Measurements from ENCODE around the gene TIMP2. TPM values are rescaled to one million over a fixed set of nuclear protein-coding genes. Genes with fewer than 3 reads are reported as not detected.

TIMP2 gene
- total RNA-seq, 1 donor from 2014 or later = 1,096 TPM

- Mint-ChIP-seq H3K4me1 (ENCODE audit: unreplicated experiment) (peaks cover 64% of the 10 kb centered on the region), H3K27ac (ENCODE audit: unreplicated experiment) (peak overlapping the region; percentile 52), H3K27me3 (ENCODE audit: unreplicated experiment) (no peaks in the 10 kb centered on the region), H3K9me3 (ENCODE audit: unreplicated experiment) (no peaks in the 10 kb centered on the region), H3K4me3 (ENCODE audit: unreplicated experiment) (peak overlapping the region; percentile 85), H3K36me3 (ENCODE audit: unreplicated experiment) (peaks cover 2% of the 10 kb centered on the region)
- TF ChIP-seq CTCF (IDR thresholded peaks at IDR 0.05) = no peak
- DNase-seq (ENCODE audit: extremely low spot score, unreplicated experiment) = no peak
Measured at GRCh38 chr17:78923660-78924453, 1.3 kb downstream of the TIMP2 start.

GRCh38 chr17:78922816-78923498 is 2.2 kb downstream of the TIMP2 start:
- Mint-ChIP-seq H3K9me3 (ENCODE audit: unreplicated experiment) (no peaks in the 10 kb centered on the region), H3K27ac (ENCODE audit: unreplicated experiment) (peak overlapping the region; percentile 70), H3K36me3 (ENCODE audit: unreplicated experiment) (peaks cover 2% of the 10 kb centered on the region), H3K27me3 (ENCODE audit: unreplicated experiment) (no peaks in the 10 kb centered on the region), H3K4me1 (ENCODE audit: unreplicated experiment) (peaks cover 71% of the 10 kb centered on the region), H3K4me3 (ENCODE audit: unreplicated experiment) (peak overlapping the region; percentile 85)
- no peak for TF ChIP-seq CTCF (IDR thresholded peaks at IDR 0.05)
- no peak for DNase-seq (ENCODE audit: extremely low spot score, unreplicated experiment)

- TF ChIP-seq CTCF (IDR thresholded peaks at IDR 0.05) = no peak
- no peaks in the 10 kb centered on the region for H3K27me3 Mint-ChIP-seq (ENCODE audit: unreplicated experiment)
- DNase-seq (ENCODE audit: extremely low spot score, unreplicated experiment) = no peak
- H3K4me1 Mint-ChIP-seq (ENCODE audit: unreplicated experiment) = peaks cover 77% of the 10 kb centered on the region
- peaks cover 6% of the 10 kb centered on the region for H3K36me3 Mint-ChIP-seq (ENCODE audit: unreplicated experiment)
- H3K9me3 Mint-ChIP-seq (ENCODE audit: unreplicated experiment) = no peaks in the 10 kb centered on the region
- peak overlapping the region; percentile 76 for H3K4me3 Mint-ChIP-seq (ENCODE audit: unreplicated experiment)
- peak overlapping the region; percentile 52 for H3K27ac Mint-ChIP-seq (ENCODE audit: unreplicated experiment)
Measured at GRCh38 chr17:78921437-78921971, 3.7 kb downstream of the TIMP2 start.

DNA sequence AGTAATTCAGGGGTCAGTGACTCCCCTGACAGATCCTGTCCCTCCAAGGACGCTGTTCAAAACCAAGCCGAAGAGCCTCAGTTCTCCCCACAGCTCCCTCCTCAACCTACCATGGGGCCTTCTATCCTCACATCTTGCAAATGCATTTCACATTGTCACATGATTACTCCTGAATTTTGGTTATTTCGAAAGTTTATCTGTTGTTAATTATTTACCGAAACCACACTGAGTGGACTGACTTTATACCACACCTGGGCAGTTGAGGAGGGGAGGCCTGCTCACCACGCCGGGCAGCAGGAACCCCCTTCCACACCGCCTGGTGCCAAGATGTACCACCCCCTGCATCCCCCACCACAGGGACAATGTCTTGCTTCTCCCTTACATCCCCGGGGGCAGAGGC is 4.7 kb downstream of the TIMP2 start:
- peak overlapping the region; percentile 16 for H3K27ac Mint-ChIP-seq (ENCODE audit: unreplicated experiment)
- peak overlapping the region; percentile 34 for H3K4me3 Mint-ChIP-seq (ENCODE audit: unreplicated experiment)
- H3K36me3 Mint-ChIP-seq (ENCODE audit: unreplicated experiment) = peaks cover 8% of the 10 kb centered on the region
- H3K27me3 Mint-ChIP-seq (ENCODE audit: unreplicated experiment) = no peaks in the 10 kb centered on the region
- H3K9me3 Mint-ChIP-seq (ENCODE audit: unreplicated experiment) = no peaks in the 10 kb centered on the region
- no peak for DNase-seq (ENCODE audit: extremely low spot score, unreplicated experiment)
- peaks cover 79% of the 10 kb centered on the region for H3K4me1 Mint-ChIP-seq (ENCODE audit: unreplicated experiment)
- TF ChIP-seq CTCF (IDR thresholded peaks at IDR 0.05) = no peak
